Naive thymus-derived CD8-positive, alpha-beta T cell (primary cell): ENCODE measurements around the gene DSCAML1. TPM values are rescaled to one million over a fixed set of nuclear protein-coding genes. Genes with fewer than 3 reads are reported as not detected.

ENCODE experiments used
- ATAC-seq, 2 donors: fragments of 150-1000 bp; cut with Tn5 transposase in 1 of 2; sonication (Bioruptor Pico), chemical (Tn5 transposase) in 1 of 2; 1 replicate in 1 of 2; 2 replicates in 1 of 2; pipeline ENCODE4 v1.10.0; 2021; ENCODE audit warnings: mild to moderate bottlenecking in 2 of 2, moderate library complexity in 2 of 2
- POLR2A ChIA-PET: fragments of 350-600 bp; sonication (Branson Sonifier 250); formaldehyde crosslinking; loops from one replicate; lab custom pipeline; 2021; ENCODE audit warnings: antibody characterized with exemption; lab: Charles Lee
- DNase-seq, 10 donors: peaks; one replicate each; pipeline versions ENCODE4 v3.0.0 to v3.0.0-alpha.2; 2020 to 2022
- H3K27ac Mint-ChIP-seq, 10 donors: one replicate each; pipeline ENCODE4 v1.8.0; 2020 to 2022; ENCODE audit warnings: mild to moderate bottlenecking in 10 of 10, mixed read lengths in 10 of 10, moderate library complexity in 4 of 10, inconsistent platforms in 1 of 10
- H3K27me3 Mint-ChIP-seq, 5 donors: one replicate each; pipeline ENCODE4 v1.8.0; 2021 to 2022; ENCODE audit warnings: mixed read lengths in 5 of 5
- H3K36me3 Mint-ChIP-seq, 3 donors: one replicate each; pipeline ENCODE4 v1.8.0; 2020 to 2022; ENCODE audit warnings: mixed read lengths in 3 of 3, mild to moderate bottlenecking in 2 of 3, inconsistent platforms in 1 of 3
- H3K4me1 Mint-ChIP-seq, 4 donors: one replicate each; pipeline ENCODE4 v1.8.0; 2021 to 2022; ENCODE audit warnings: mixed read lengths in 4 of 4
- H3K4me3 Mint-ChIP-seq, 10 donors: one replicate each; pipeline ENCODE4 v1.8.0; 2020 to 2022; ENCODE audit warnings: mild to moderate bottlenecking in 10 of 10, mixed read lengths in 10 of 10, moderate library complexity in 6 of 10, inconsistent platforms in 1 of 10
- H3K9me3 Mint-ChIP-seq, 9 donors: one replicate each; pipeline ENCODE4 v1.8.0; 2020 to 2022; ENCODE audit warnings: mixed read lengths in 9 of 9, mild to moderate bottlenecking in 3 of 9, inconsistent platforms in 1 of 9, moderate library complexity in 1 of 9
- polyA plus RNA-seq, 3 donors: library from polyadenylated mRNA; unstranded; fragments of 300-500 nt; fragmentation: Illumina TruSeq; gene quantifications; one replicate each; pipeline ENCODE4 v1.2.3, GENCODE V29; 2021
- total RNA-seq, 8 experiments: library from RNA in 2 of 8; stranded (reverse) in 2 of 8; gene quantifications; one replicate each; pipeline ENCODE4 v1.2.3 and lab custom pipeline; 2021 to 2026

Gene DSCAML1
- total and polyA plus RNA-seq, 5 experiments from 2014 or later: 0.12 to 2.1 (median 0.15) TPM

GRCh38 chr11:117520966-117521365 lies 276.1 kb downstream of the DSCAML1 start:
- Mint-ChIP-seq H3K9me3 (no peaks in the 10 kb centered on the region), H3K27me3 (no peaks in the 10 kb centered on the region), H3K27ac (no peak overlapping the region), H3K4me1 (peaks cover 0 to 2% (median 0%) of the 10 kb centered on the region in 4 donors), H3K36me3 (peaks cover 0 to 3% (median 0%) of the 10 kb centered on the region in 3 donors), H3K4me3 (no peak overlapping the region)
- DNase-seq (no peak), ATAC-seq (no peak)
- POLR2A ChIA-PET: no interaction called here

DNA sequence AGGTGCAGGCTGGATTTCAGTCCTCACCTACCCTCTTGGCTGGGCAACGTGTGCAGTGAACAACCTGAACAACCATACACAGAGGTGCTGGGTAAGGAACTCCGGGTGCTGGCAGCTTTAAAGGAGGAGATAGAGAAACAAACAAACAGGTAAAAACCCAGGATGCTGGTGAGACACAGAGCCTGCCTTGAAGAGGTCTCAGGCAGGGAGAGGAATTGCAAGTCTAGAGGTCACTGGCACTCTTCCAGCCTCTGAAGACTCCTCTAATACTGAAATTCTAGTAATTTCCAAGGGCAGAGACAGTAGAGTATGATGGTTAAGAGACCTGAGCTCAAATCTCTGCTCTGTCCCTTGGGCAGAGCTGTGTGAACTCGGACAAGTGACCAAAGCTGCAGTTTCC lies 276.8 kb downstream of the DSCAML1 start:
- Mint-ChIP-seq H3K4me1 (peaks cover 0 to 2% (median 0%) of the 10 kb centered on the region in 4 donors), H3K27me3 (peaks cover 0 to 2% (median 0%) of the 10 kb centered on the region in 5 donors), H3K4me3 (no peak overlapping the region), H3K27ac (no peak overlapping the region), H3K36me3 (peaks cover 0 to 3% (median 0%) of the 10 kb centered on the region in 3 donors), H3K9me3 (no peaks in the 10 kb centered on the region)
- ATAC-seq: no peak
- POLR2A ChIA-PET: no interaction called here
- DNase-seq: no peak

DNA sequence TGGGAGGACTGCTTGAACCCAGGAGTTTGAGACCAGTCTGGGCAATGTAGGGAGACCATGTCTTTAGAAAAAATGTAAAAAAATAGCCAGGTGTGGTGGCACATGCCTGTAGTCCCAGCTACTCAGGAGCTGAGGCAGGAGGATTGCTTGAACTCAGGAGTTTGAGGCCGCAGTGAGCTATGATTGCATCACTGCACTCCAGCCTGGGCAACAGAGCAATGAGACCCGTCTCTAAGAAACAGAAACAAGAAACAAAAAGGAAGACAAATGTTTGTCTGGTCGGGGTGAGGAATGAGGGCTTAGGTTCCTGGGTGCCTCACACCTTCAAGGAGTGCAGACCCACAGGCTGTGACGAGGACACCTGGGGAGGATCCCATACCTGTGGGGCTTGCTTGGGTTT lies 277.4 kb downstream of the DSCAML1 start:
- no peak for ATAC-seq
- H3K4me1 Mint-ChIP-seq: peaks cover 0 to 2% (median 0%) of the 10 kb centered on the region in 4 donors
- H3K27me3 Mint-ChIP-seq: peaks cover 0 to 3% (median 0%) of the 10 kb centered on the region in 5 donors
- POLR2A ChIA-PET: no interaction called here
- peaks cover 0 to 3% (median 0%) of the 10 kb centered on the region in 3 donors for H3K36me3 Mint-ChIP-seq
- no peaks in the 10 kb centered on the region for H3K9me3 Mint-ChIP-seq
- peak overlapping the region in 1 of 10 donors; percentile 40 for H3K27ac Mint-ChIP-seq
- no peak for DNase-seq
- H3K4me3 Mint-ChIP-seq: no peak overlapping the region

- DNase-seq: no peak
- no peak for ATAC-seq
- no peak overlapping the region for H3K4me3 Mint-ChIP-seq
- peaks cover 0 to 4% (median 0%) of the 10 kb centered on the region in 5 donors for H3K27me3 Mint-ChIP-seq
- peak overlapping the region in 1 of 10 donors; percentile 40 for H3K27ac Mint-ChIP-seq
- POLR2A ChIA-PET: no interaction called here
- H3K9me3 Mint-ChIP-seq: no peaks in the 10 kb centered on the region
- peaks cover 0 to 3% (median 0%) of the 10 kb centered on the region in 3 donors for H3K36me3 Mint-ChIP-seq
- H3K4me1 Mint-ChIP-seq: peaks cover 0 to 2% (median 0%) of the 10 kb centered on the region in 4 donors
Measured at GRCh38 chr11:117519170-117519569, 277.8 kb downstream of the DSCAML1 start.

DNA sequence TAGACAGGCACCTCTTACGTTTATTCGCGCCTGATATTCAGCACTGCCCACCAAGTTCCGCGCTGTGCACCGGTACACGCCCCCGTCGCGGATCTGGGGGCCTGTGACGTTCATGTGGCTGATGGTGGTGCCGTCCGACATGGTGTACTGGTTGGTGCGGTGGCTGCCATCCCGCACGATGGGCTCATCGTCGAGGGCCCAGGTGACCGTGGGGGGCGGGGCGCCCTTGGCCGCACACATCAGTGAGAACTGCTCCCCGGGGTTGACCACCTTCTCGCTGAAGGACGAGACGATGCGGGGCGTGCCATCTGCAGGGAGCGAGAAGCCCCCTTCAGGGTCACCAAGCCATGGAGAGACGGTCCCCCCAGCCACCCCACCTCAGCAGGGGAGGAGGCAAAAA lies 278.6 kb downstream of the DSCAML1 start:
- POLR2A ChIA-PET: no interaction called here
- no peaks in the 10 kb centered on the region for H3K9me3 Mint-ChIP-seq
- no peak overlapping the region for H3K4me3 Mint-ChIP-seq
- H3K36me3 Mint-ChIP-seq: peaks cover 0 to 3% (median 0%) of the 10 kb centered on the region in 3 donors
- H3K27me3 Mint-ChIP-seq: peaks cover 0 to 6% (median 0%) of the 10 kb centered on the region in 5 donors
- H3K4me1 Mint-ChIP-seq: peaks cover 0 to 2% (median 0%) of the 10 kb centered on the region in 4 donors
- no peak overlapping the region for H3K27ac Mint-ChIP-seq
- ATAC-seq (no peak), DNase-seq (no peak)

GRCh38 chr11:117517097-117517496 lies 279.9 kb downstream of the DSCAML1 start:
- DNase-seq: no peak
- Mint-ChIP-seq H3K4me3 (no peak overlapping the region), H3K27me3 (peaks cover 0 to 6% (median 0%) of the 10 kb centered on the region in 5 donors), H3K27ac (peak overlapping the region in 1 of 10 donors; percentile 38), H3K36me3 (peaks cover 0 to 3% (median 0%) of the 10 kb centered on the region in 3 donors), H3K9me3 (no peaks in the 10 kb centered on the region), H3K4me1 (peaks cover 0 to 2% (median 0%) of the 10 kb centered on the region in 4 donors)
- ATAC-seq: no peak
- POLR2A ChIA-PET: no interaction called here

DNA sequence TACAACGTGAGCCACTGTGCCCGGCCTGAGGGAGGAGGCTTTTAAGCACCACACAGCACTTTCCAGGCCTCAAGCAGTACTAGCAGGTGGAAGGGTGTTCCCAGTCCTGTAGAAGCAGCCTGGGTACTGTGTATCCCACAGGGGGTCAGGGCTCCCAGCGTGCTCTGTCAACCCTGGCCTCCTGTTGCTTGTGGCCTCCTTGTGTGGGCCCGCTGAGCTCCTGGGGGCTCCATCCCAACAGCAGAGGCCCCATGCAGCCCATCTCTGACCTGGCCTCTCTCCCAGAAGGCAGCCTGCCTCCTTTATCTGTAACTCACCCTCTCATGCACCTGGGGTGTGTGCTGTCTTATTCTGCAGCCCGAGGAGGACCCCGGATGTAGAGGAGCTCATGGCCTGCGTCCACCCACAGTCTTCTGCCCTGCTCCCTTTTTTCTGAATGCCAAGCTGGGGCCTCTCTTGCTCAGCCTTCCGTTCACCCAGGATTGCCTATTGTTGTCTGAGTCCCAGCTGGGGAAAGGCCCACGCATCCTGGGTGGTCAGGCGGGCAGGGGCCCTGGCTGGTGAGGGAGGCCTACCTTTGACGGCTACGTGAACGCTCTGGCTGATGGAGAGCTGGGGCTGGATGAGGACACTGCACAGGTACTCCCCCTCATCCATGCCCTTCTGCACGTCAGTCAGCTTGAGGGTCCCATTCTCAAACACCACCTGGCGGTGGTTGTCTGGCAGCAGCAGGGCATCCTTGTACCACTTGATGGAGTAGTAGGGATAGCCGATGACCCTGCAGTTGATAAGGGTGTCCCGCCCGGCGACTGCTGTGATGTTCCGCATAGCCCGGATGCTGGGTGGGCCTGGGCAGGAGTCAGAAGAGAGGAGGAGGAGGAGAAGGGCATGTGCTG lies 280.9 kb downstream of the DSCAML1 start:
- Mint-ChIP-seq H3K27ac (no peak overlapping the region), H3K9me3 (no peaks in the 10 kb centered on the region), H3K36me3 (peaks cover 0 to 3% (median 0%) of the 10 kb centered on the region in 3 donors), H3K27me3 (peaks cover 0 to 8% (median 2%) of the 10 kb centered on the region in 5 donors), H3K4me1 (peaks cover 0 to 2% (median 0%) of the 10 kb centered on the region in 4 donors), H3K4me3 (no peak overlapping the region)
- POLR2A ChIA-PET: no interaction called here
- ATAC-seq (no peak), DNase-seq (peak in 1 of 10 donors; percentile 45)

GRCh38 chr11:117514256-117514655 lies 282.8 kb downstream of the DSCAML1 start:
- Mint-ChIP-seq H3K9me3 (no peaks in the 10 kb centered on the region), H3K4me1 (peaks cover 0 to 2% (median 0%) of the 10 kb centered on the region in 4 donors), H3K4me3 (no peak overlapping the region), H3K36me3 (peaks cover 0 to 3% (median 0%) of the 10 kb centered on the region in 3 donors), H3K27me3 (peaks cover 0 to 8% (median 2%) of the 10 kb centered on the region in 5 donors), H3K27ac (no peak overlapping the region)
- no peak for DNase-seq
- ATAC-seq: no peak
- POLR2A ChIA-PET: no interaction called here

GRCh38 chr11:117513666-117514065 lies 283.4 kb downstream of the DSCAML1 start:
- Mint-ChIP-seq H3K4me3 (no peak overlapping the region), H3K27me3 (peaks cover 0 to 8% (median 2%) of the 10 kb centered on the region in 5 donors), H3K36me3 (peaks cover 0 to 3% (median 0%) of the 10 kb centered on the region in 3 donors), H3K4me1 (peaks cover 0 to 2% (median 0%) of the 10 kb centered on the region in 4 donors), H3K27ac (no peak overlapping the region), H3K9me3 (no peaks in the 10 kb centered on the region)
- no peak for ATAC-seq
- no peak for DNase-seq
- POLR2A ChIA-PET: no interaction called here

- H3K9me3 Mint-ChIP-seq: no peaks in the 10 kb centered on the region
- H3K4me3 Mint-ChIP-seq: no peak overlapping the region
- H3K36me3 Mint-ChIP-seq: no peaks in the 10 kb centered on the region
- no peak overlapping the region for H3K27ac Mint-ChIP-seq
- POLR2A ChIA-PET: no interaction called here
- no peaks in the 10 kb centered on the region for H3K4me1 Mint-ChIP-seq
- H3K27me3 Mint-ChIP-seq: peaks cover 0 to 8% (median 2%) of the 10 kb centered on the region in 5 donors
- ATAC-seq: no peak
- DNase-seq: no peak
Measured at GRCh38 chr11:117511931-117512539, 285.0 kb downstream of the DSCAML1 start.

DNA sequence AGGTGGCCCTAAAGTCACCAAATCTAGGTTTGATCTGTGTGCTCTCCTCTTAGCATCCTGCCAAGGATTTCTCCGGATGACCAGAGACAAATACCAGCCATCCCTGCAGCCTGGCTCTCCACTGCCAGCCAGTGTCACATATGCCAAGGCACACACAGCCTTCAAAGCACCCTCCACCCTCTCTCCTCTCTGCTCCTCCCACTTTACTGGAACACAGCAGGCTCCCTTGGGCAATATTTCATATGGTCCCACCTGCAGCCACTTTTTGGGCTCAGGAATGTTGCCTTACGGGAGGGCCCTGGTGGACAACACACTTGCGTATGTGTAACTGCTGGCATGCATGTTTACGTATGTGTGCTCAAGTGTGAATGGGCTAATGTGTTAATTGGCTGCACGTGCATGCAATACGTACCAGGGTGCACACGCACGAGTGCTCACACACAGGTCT lies 285.5 kb downstream of the DSCAML1 start:
- no peak overlapping the region for H3K4me3 Mint-ChIP-seq
- ATAC-seq (no peak), DNase-seq (no peak)
- peaks cover 0 to 8% (median 2%) of the 10 kb centered on the region in 5 donors for H3K27me3 Mint-ChIP-seq
- no peaks in the 10 kb centered on the region for H3K36me3 Mint-ChIP-seq
- H3K27ac Mint-ChIP-seq: no peak overlapping the region
- H3K9me3 Mint-ChIP-seq: no peaks in the 10 kb centered on the region
- H3K4me1 Mint-ChIP-seq: no peaks in the 10 kb centered on the region
- POLR2A ChIA-PET: no interaction called here

DNA sequence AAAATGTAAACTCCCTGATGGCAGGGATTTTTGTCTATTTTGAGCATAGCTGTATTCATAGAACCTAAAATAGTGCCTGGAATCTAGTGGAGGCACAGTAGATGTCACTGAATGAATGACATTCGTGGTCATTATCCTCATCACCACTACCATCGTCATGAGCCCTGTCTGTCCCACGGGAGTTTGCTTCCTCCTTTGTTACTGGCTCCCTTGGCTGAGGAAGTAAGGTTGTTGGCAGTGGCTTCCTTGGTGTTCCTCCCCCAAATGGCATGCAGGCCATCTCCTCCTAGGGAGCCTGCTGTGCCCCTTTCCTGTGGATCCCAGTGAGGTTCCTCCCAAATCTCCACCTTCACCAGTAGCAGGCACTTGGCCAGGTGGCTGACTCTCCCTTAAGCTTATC lies 286.4 kb downstream of the DSCAML1 start:
- DNase-seq: no peak
- H3K27ac Mint-ChIP-seq: no peak overlapping the region
- H3K27me3 Mint-ChIP-seq: peaks cover 0 to 8% (median 2%) of the 10 kb centered on the region in 5 donors
- H3K4me3 Mint-ChIP-seq: no peak overlapping the region
- no peaks in the 10 kb centered on the region for H3K36me3 Mint-ChIP-seq
- POLR2A ChIA-PET: no interaction called here
- no peaks in the 10 kb centered on the region for H3K9me3 Mint-ChIP-seq
- H3K4me1 Mint-ChIP-seq: no peaks in the 10 kb centered on the region
- ATAC-seq: no peak

- H3K9me3 Mint-ChIP-seq: no peaks in the 10 kb centered on the region
- POLR2A ChIA-PET: interaction anchor here (1.6 kb wide), 1 partner anchor 10 kb away, joined by 4 read pairs; no protein-coding TSS in a partner anchor
- peak overlapping the region in 1 of 10 donors; percentile 3 for H3K27ac Mint-ChIP-seq
- H3K4me3 Mint-ChIP-seq: no peak overlapping the region
- ATAC-seq: no peak
- DNase-seq: no peak
- no peaks in the 10 kb centered on the region for H3K36me3 Mint-ChIP-seq
- peaks cover 0 to 8% (median 2%) of the 10 kb centered on the region in 5 donors for H3K27me3 Mint-ChIP-seq
- no peaks in the 10 kb centered on the region for H3K4me1 Mint-ChIP-seq
Measured at GRCh38 chr11:117509543-117509942, 287.5 kb downstream of the DSCAML1 start.
